SIG-M5 treated with dmso at 0.1 percent for 504 hours (cell line): ENCODE data around the gene EBF4.
"Not testable (repeated sequence)": the region's sequence is repeated elsewhere in the genome, so short reads cannot be mapped to it uniquely, and the experiment has no call there.

Experiments used
- DNase-seq: peaks from one replicate; lab custom pipeline; 2025; ENCODE audit not compliant: unreplicated experiment; lab: John Stamatoyannopoulos, UW

EBF4 gene

GRCh38 chr20:2807929-2808328 lies 115.3 kb downstream of the EBF4 start:
- not testable (repeated sequence) for DNase-seq

- no peak for DNase-seq
Measured at GRCh38 chr20:2809690-2810089, 117.1 kb downstream of the EBF4 start.
